ENCODE data around the gene TMEM18.

Gene TMEM18

DNA sequence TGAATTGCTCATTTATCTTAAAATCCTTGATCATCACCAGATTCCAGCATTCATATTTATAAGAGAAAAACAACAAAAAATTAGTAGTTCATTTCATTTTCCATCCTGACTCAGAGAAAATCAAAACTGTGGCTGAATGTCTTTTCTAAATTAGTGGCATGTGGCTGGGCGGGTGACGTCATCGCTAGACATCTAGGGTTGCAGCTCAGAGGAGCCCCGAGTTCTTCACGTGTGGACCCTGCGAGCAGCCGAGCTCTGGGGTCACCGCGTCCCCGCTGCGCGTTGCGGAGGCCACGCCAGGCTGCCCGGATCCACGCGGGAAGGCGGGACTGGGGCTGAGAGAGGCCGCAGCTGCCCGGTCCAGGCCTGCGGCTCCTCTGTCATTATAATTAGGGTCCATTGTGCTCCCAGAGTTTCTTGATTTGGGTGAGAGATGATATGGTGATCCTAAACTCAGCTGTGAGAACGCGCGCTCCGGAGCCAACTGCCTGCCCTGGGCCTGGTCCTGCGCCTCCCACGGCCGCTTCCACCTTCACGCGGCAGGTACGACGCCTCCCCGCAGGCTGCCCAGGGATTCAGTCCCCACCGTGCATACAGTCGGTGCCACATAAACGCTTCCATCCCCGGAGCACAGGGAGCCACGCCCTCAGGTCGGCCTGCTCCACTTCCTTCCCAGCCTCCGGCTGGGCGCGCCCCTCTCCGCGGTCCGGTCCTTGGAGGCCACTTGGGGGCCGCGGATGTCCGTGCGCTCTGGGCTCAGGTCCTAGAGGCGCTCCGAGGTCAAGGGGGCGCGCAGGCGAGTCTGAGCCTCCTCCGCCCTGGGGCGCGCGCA, 56.5 kb downstream of the TMEM18 start:
- DNase-seq (ENCODE audit: low read depth, low spot score) = no peak

DNA sequence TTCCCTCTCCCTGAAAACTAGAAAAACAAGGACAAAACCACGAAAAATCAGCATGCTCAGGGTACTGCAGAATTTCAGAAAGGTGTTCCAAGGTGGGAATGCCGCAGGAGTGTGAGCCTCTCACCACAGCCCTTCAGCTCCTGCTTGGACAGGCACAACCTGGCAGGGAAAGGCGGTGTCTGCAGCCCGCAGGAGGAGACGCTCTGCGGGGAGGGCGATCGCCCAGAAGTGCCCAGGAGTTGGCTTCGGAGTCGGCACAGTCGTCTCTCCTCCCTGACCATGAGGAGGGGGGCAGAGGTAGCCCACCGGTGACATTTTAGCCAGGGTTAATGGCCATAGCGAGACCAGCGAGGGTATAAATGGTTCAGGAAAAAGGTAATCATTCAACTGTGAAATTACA, 57.2 kb downstream of the TMEM18 start:
- no peak for DNase-seq (ENCODE audit: low read depth, low spot score)

DNA sequence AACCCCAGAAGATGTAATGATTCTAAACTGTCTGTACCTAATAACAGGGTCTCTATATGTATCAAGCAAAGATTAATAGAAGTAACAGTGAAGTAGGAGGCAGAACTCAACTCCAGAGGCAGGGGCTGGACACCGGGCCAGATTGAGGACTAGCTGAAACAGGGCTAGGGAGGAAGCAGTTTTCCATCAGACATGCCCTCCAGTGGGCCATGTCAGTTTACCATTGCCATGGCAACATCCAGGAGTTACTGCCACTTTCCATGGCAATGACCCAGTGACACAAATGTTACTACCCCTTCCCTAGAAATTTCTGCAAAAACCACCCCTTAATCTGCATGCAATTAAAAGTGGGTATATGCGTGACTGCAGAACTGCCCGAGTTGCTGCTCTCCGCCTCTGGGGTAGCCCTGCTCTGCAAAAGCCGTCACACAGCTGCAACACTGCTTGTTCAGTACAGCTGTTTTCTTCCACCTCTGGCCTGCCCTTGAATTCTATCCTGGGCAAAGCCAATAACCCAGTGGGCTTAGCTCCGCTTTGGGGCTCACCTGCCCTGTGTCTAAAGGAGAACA, 58.7 kb downstream of the TMEM18 start:
- DNase-seq (ENCODE audit: low read depth, low spot score) = no peak

DNA sequence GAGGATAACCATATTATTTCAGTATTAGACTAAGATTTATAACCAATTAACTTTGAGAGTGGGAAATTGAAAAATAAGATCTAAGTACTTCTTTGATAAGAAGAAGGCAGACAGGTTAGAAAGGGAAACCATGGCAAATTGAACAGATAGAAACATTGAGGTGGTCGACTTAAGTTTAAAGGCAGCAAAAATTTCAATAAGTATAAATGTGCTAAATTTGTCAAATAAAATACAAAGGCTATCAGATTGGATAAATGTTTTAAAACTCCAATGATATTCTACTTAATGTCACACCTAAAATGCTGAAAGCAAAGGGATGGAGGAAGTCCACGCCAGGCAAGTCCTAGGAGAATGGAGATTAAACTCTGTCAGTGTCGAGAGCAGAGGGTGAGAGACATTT, 59.2 kb downstream of the TMEM18 start:
- DNase-seq (ENCODE audit: low read depth, low spot score) = no peak
